Left hindlimb (tissue), 1 donor: ENCODE data around the gene HIGD2A.
"Not testable (repeated sequence)": the region's sequence is repeated elsewhere in the genome, so short reads cannot be mapped to it uniquely, and the experiment has no call there.

ENCODE experiments used
- DNase-seq: peaks from one replicate; pipeline ENCODE4 v3.0.0-alpha.2; 2018

HIGD2A gene

GRCh38 chr5:176396330-176396729 is 7.8 kb downstream of the HIGD2A start:
- no peak for DNase-seq

DNA sequence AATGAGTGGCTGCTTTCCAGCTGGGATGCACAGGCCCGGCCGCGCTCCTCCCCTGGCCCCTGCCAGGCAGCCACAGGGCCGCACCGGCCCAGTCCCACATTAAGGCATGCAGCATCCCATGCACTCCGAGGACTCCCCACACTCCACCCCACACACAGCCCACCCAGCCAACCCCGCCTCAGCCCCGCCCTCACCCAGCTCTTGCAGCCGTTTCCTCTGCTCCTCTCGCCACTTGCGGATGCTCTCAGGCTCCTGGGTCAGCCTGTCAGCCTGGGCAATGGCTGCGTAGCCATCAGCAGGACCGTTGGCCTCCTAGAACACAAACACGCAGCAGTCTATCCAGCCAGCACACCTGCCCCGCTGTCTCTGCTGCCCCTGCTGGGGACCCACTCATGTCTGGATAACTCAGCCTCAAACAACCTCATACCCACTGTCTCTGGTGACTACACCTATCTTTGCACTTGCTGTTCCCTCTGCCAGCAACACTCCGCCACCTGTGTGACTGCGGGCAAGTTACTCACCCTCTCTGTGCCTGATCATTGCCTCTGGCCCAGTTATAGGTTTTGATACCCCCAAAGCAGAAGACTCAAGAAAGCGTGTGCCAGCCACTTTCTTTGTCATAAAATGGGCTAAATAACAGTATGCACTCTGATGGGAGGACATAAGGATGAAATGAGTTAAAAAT is 9.3 kb downstream of the HIGD2A start:
- DNase-seq = no peak

DNA sequence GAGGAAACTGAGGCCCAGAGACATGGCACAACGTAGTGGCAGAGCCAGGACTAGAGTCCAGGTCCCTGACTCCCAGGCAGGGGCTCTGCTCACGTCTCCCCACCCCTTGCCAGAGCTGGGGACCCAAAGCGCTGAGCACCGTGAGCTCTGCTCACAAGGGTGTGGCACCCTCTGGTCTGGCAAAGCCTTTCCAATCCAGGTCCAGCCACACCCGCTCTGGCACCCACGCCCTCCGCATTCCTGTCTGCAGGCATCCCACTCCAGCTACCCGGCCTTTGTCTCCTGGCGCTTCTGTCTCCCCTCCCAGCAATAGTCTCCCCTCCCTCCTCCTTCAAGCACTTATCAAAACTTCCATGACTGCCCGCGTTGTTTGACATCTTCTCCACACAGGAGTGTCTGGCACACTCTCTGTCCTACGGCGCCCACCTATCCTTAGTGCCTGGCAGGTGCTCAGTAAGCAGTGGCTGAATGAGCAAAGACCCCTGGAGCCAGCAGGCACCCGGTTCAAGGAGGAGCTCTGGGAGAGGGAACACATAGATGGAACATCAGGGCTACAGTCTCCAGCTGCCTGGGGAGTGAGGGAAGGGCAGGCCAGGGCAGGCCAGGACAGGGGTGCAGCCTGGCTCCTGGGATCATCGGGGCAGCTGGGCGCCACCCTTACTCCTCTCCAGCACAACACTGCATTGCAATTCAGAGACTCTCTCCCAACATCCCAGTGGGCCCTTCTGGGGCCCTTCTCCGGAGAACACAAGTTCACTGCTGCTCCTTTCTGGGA is 12.0 kb downstream of the HIGD2A start:
- no peak for DNase-seq

- DNase-seq = no peak
Measured at GRCh38 chr5:176401281-176402205, 13.0 kb downstream of the HIGD2A start.

GRCh38 chr5:176405656-176406435 is 17.3 kb downstream of the HIGD2A start:
- no peak for DNase-seq

DNA sequence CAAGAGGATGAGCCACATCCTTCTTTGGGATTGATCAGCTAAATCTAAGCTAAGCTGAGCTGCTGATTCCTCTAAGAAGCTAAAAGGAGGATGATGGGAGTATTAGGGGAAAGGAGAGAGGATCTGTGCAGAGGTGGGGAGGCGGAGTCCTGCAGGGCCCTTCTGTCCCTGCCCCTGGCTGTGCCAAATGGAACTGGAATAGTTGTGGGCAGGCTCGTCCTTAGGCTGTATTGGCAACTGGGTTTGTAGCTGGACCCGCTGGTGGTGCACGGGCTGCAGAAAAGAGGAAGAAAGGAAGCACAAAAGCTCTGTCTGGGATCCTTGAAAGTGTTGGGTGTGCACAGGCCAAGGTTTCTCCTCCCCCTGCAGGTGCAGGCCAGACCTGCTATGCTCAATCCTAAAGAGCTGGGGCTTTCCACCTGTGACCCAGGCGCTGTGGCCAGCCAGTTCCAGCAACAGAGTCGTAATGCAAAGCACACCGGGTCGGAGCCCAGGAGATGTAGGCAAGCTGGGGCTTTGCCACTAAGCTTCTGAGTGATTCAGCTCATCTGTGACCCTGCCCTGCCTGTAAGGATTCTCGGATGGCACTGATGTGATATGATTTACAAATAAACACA is 18.0 kb downstream of the HIGD2A start:
- no peak for DNase-seq

DNA sequence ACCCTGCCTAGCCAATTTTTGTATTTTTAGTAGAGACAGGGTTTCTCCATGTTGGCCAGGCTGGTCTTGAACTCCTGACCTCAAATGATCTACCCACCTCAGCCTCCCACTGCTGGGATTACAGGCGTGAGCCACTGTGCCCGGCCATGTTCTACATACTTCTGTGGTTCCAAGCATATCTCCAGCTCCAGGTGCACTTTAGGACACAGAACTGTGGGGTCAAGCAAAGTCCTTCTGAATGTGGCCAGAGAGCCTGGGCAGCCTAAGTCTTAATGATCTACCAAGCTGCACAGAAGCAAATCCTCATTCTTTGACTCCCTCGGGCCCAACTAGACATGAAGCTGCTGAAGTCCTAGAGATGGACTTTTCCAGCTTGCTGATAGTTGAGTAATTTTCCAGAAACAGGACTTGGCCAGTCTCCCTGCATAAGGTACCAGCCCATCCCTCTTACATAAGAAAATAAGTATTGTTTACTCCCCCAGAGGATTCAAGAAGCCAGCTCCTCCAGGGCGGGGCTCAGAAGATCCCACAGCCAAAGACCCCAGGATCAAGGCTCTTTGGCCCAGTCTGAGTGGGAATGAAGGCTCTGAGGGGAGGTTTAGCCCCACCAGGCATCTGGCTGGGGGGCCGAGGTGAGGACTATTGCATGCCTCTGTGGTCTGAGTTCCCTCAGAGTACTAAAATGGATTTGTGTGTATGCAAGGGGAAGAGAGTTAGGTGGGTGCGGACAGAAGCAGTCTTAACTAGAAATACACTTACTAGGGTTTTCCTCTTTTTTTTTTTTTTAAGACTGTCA is 19.1 kb downstream of the HIGD2A start:
- no peak for DNase-seq

GRCh38 chr5:176408252-176408573 is 19.7 kb downstream of the HIGD2A start:
- DNase-seq = not testable (repeated sequence)

DNA sequence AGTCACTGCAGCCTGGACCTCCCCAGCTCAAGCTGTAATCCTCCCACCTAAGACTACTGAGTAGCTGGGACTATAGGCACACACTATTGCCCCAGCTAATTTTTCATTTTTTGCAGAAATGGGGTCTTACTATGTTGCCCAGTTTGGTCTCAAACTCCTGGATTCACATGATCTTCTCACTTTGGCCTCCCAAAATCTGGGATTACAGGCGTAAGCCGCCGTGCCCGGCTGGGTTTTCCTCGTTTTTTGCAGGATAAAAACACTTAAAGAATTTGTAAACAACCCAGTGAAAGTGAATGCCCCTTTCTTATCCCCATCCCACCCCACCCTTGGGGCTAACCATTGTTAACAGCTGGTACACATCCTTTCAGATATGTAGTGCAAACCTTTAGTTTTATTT is 20.0 kb downstream of the HIGD2A start:
- no peak for DNase-seq

GRCh38 chr5:176409765-176410164 is 21.2 kb downstream of the HIGD2A start:
- no peak for DNase-seq

- no peak for DNase-seq
Measured at GRCh38 chr5:176410486-176411180, 22.1 kb downstream of the HIGD2A start.

GRCh38 chr5:176412517-176413254 is 24.1 kb downstream of the HIGD2A start:
- DNase-seq = no peak

- DNase-seq = no peak
Measured at GRCh38 chr5:176413255-176413565, 24.7 kb downstream of the HIGD2A start.

DNA sequence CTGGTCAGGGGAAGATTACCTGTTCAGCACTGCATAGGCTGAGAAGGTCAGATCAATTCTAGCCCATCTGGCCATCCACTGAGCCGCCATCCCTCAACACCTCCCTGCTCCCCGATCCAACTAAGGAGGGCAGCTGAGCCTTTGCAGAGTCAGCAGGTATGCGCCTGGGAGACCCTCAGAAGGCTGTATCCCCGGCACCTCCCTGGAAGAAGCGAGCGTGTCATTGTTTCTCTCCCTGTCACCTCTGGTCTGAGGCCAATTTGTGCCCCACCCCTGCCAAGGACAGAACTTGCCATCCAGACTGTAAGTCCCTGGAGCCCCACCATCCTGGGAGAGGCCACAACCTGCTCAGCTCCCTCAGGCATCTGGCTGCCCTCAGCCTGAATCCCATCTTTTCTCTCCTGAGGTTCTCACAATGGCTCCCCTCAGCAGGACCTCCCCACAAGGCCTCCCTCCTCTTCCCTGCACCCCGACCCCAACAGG is 25.2 kb downstream of the HIGD2A start:
- no peak for DNase-seq

DNA sequence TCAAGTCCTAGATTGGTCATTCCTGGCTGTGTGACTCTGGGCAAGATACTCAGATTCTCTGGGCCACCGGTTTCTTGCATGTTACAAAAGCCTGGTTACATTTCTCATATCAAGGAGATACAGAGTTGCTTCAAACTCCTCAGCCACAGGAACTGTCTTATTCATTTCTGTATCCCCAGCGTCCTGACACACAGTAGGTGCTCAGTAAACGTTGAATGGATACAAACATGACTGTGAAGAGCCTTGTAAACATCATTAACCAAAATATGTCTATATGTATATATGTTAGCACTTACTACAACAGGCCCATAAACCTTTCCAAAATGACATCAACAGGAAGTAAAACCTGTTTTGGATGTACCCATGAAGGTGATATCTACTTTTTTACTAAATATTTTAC is 26.2 kb downstream of the HIGD2A start:
- no peak for DNase-seq

- no peak for DNase-seq
Measured at GRCh38 chr5:176415240-176415951, 26.8 kb downstream of the HIGD2A start.

DNA sequence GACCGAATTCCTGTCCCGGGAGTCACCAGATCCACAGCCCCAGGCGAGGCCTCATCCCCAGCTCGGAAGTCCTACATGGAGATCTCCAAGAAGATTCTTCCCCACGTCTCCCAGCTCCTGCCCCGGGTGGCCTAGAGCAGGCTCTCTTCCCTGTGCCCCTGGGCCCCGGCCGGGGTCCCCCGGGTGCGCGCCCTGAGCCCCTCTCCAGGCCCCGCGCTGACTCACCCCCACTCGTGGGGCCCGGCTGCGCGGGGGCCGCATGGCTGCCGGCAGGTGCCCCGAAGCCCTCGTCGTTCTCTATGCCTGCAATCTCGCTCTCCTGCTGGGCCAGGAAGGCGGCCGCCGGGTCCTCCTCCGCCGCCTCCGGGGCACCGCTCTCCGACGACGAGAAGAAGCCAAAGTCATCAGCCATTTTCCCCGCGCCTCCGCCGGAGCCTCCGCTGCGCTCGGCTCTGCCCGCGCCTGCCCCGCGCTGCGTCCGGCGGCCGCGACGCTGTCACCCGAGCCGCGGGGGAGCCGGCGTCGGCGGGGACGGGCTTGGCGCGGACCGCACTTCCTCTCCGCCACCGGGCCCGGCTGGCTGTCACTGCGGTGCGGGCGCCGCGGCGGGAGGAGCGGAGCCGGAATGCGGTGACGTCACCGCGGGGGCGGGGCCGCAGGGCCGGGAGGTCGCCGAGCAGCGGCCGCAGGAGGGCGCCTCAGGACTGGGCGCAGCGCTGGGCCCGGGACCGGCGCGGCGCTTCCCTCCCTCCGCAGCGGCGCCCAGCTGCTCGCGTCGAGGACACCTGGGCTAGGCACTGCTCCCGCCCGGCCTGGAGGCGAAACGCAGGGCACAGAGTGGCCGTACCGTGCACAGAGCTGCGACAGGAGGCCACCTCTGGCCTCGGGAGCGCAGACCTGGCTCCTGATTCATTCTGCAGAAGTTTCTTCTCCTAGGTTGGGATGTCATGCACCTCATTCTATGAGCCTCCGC is 27.7 kb downstream of the HIGD2A start, which contains the start of gene CLTB:
CLTB (minus strand) TSS at position 588 of the 973 bp plus-strand sequence; CDS start at position 412, 176 bp downstream.
- DNase-seq = peak; percentile 90

- no peak for DNase-seq
Measured at GRCh38 chr5:176416965-176417364, 28.4 kb downstream of the HIGD2A start.
